Kidney tubule cell (primary cell): ENCODE data around the gene MT1M.
"Not testable (repeated sequence)": the region's sequence is repeated elsewhere in the genome, so short reads cannot be mapped to it uniquely, and the experiment has no call there.

ENCODE experiments used
- DNase-seq: peaks from one replicate; pipeline ENCODE4 v3.0.0-alpha.2; 2018; ENCODE audit warnings: low spot score

MT1M gene

DNA sequence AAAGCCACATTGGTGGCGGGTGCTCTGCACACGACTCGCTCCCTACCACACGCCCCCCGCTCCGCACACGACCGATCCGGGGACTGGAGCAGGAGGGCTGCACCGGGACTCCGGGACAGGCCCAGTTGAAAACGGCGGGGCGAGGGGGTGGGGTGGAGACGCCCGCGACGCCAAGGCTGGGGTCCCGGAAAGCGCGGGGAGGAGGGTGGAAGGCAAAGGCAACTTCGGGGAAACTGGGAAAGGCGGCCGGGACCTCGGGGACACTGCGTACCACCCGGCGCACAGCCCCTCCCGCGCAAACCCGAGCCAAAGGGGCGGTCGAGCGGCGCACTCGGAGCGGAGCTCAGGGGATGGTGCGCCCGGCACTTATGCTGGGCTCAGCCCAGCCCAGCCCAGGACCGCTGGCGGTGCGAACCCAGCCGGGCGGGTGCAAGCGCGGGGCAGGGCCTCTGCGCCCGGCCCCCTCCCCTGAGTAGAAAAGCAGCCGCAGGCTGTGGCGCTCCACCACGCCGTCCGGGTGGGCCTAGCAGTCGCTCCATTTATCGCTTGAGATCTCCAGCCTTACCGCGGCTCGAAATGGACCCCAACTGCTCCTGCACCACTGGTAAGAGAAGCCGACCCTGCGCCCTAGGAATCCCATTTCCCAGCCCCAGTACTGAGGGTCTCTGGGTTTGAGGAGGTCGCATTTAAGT lies at the start of gene MT1M:
Gene MT1M (plus strand): TSS at position 504 of the 692 bp plus-strand sequence. CDS start 73 bp downstream, at position 577.
- DNase-seq: peak; percentile 18

DNA sequence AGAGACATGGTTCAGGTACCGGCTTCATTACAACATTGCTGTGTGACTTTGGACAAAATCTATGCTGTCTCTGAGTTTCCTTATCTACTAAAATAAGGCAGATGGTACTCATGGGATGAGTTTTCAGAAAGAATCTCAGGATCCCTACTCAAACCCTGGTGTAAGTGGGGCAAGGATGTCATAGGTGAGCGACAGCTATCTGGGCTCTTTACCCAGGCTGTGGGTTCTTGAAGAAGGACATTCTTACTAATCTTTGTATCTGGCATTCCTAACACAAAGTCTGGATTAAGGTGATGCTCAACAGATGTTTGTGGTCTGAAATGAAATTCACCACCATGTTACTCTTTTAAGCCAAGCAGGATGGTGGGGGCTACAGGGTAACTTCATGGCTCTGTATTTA lies 49.5 kb upstream of the MT1M start:
- DNase-seq: not testable (repeated sequence)

- no peak for DNase-seq
Observed at GRCh38 chr16:56583351-56584168, 48.9 kb upstream of the MT1M start.

GRCh38 chr16:56584276-56584675 lies 48.2 kb upstream of the MT1M start:
- DNase-seq: no peak

DNA sequence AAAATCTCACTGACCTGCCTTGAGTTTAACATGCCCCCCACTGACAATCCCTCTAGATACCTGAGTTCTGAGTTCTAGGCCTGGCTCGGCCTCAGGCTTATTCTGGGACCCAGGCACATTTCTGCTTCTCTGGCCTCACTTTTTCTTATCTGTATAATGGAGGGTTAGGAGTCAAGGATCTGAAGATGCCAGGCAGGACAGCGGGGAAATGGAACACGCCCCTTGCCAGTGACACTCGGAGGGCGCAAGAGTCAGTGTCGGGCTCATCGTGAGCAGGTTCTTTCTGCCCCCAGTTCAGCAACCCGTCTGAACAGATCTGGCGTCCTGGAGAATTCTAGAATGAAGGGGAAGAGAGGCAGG lies 43.7 kb upstream of the MT1M start:
- no peak for DNase-seq

DNA sequence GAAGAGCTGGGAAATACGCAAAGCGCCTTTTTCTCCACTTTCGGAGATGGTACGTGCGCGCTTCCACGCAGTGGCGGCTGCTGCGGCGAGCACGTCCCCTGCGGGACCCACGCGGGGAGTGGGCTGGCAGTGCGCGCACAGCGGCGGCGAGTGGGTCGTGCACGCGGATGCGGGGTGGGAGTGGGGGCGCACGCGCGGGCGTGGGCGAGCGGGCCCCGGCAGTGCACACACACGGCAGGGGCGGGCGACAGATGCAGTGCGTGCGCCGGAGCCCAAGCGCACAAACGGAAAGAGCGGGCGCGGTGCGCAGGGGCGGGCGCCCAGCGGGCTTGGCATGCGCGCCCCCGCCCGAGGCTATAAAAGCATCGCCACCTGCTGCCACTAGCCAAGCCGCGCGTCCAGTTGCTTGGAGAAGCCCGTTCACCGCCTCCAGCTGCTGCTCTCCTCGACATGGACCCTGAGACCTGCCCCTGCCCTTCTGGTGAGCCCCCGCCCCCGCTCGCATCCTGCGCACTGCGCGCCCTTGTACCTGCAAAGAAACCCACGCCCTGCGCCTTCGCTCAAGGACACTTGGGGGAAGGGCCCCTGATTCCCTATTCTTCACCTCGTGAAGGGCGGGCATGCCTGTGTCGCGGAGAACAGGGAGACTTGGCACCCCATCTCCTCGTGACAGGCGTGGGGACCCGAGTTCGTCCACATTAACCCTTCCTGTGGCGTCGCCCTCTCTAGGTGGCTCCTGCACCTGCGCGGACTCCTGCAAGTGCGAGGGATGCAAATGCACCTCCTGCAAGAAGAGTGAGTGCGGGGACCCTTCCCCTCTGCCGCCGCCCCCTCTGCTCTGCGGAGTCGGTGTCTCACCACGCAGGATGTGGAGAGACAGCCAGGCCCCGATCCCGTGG lies 43.1 kb upstream of the MT1M start, which contains the start of gene MT3:
Gene MT3 (plus strand): TSS at position 388 of the 899 bp plus-strand sequence. CDS start 63 bp downstream, at position 451.
- peak; percentile 35 for DNase-seq

DNA sequence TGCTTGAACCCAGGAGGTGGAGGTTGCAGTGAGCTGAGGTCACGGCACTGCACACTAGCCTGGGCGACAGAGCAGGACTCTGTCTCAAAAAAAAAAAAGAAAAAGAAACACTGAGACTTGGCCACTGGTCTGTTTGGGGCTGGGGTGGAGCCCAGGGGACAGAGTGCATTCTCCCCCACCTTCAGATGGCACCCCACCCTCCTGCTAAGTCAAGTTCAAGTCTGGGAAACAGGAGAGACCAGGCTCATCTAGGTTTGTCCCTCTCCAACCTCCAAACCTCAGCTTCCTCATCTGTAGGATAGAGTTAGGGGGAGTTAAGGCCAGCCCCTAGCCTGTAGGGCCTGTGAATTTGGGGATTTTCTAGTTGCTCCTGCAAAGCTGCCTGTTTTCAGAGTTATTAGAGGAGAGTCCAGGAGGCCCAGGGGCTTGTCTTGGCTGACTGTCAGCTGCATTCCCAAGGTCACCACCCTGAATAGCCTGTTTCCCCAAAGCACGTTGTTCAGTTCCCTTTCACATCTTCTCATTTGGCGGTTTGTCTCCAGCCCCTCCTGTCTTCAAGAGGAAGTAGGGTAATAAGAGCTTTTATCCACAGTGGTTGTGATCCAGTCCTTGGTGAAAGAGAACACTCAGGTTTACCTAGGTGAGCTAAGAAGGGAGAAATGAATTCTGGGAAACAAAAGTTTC lies 40.9 kb upstream of the MT1M start:
- no peak for DNase-seq

GRCh38 chr16:56593573-56594291 lies 38.7 kb upstream of the MT1M start:
- DNase-seq: no peak

- no peak for DNase-seq
Observed at GRCh38 chr16:56594292-56594619, 38.2 kb upstream of the MT1M start.

- DNase-seq: peak; percentile 53
Observed at GRCh38 chr16:56600398-56600999, 32.0 kb upstream of the MT1M start.

DNA sequence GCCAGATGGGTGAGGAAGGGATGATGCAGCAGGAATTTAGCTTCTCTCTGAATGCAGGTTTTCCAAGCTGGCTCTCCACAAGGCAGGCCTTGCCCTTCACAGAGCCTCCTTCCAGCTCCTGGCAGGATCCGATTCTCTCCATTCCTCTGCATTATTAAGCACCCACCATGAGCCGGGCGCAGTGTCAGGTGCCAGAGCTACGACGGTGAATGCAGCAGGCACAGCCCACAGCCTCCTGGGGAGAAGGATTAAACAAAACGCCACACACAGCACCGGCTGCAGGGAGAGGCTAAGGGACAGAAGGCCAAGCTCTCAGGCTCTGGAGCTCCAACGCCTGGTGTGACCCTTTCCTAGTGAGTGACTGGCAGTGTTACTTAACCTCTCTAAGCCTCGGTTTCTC lies 31.1 kb upstream of the MT1M start:
- DNase-seq: no peak

- DNase-seq: peak; percentile 59
Observed at GRCh38 chr16:56603589-56603988, 28.9 kb upstream of the MT1M start.

DNA sequence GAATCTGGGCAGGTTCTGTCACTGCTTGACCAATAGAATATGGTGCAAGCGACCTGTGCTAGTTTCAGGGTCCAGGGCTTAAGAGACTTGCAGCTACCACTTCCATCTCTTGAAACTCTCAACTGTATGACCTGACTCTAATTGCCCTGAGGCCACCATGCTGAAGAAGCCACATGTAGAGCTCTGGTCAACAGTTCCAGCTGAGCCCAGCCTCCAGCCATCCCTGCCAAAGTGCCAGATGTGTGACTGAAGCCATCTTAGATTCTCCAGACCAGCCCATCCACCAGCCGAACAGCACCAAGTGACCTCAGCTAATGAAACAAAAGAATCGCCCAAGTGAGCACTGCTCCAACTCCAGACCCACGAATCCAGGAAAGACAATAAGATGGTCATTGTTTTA lies 27.5 kb upstream of the MT1M start:
- DNase-seq: no peak

- DNase-seq: no peak
Observed at GRCh38 chr16:56605475-56605874, 27.0 kb upstream of the MT1M start.

DNA sequence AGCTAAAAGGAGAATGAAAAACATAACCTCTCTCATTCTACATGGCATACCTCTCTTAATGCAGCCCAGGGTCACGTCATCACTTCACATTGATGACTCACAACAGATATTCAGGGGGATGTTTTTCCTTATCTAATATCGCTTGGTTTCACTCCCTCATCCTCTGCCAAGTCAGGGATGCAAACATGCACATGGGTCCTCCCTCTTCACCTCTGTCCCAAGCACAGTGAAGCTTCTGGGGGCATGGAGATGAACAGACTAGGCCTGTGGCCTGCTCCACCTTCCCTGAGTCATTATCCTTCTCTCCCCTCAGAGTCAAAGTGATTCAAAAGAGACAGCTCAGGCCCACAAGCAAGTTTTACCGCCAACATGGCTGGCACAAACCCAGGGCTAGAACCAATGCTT lies 26.4 kb upstream of the MT1M start:
- peak; percentile 79 for DNase-seq

DNA sequence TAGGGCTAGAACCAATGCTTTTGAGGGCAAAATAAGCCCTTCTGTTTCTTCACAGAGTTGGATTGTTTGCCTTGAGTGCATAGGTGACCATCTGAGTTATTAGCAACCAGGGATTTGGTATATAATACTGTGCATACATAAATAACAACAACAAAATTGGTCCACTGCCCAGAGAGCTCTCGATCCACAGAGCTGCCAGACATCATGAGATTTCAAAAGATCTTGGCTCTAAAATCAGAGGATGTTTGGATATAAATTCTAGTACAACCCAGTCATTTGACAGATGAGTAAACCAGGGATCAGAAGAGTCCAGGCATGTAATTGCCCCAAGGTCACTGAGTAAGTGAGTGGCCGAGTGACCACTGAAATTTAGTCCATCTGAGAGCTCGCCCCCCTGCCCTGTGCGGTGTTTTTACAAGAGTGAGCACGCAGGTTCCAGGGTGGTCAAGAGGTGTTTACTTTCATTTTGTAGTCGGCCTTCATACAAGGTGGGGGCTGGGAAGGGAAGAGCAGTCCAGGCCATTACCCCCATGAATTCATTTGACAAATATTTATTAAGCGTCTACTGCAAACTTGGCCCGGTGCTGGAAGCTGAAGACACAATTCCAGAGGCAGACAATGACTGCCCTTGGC lies 25.9 kb upstream of the MT1M start:
- DNase-seq: peak; percentile 86

GRCh38 chr16:56607109-56607618 lies 25.3 kb upstream of the MT1M start:
- peak; percentile 99 for DNase-seq

DNA sequence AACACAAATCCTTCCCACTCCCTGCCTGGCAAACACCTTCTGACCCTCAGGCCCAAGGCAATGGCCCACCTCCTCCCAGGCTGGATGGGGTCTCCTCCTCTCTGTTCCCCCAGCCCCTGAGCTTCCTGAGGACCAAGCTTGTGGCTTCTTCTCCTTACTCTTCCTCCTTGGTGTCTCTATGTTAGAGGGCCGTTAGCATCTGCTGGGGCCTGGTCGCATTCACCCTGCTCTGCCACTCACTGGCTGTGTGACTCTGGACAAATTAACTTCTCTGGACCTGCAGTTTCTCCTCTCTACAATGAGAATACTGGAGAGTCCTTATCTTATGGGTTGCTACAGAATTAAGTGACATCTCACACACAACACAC lies 24.8 kb upstream of the MT1M start:
- DNase-seq: no peak

DNA sequence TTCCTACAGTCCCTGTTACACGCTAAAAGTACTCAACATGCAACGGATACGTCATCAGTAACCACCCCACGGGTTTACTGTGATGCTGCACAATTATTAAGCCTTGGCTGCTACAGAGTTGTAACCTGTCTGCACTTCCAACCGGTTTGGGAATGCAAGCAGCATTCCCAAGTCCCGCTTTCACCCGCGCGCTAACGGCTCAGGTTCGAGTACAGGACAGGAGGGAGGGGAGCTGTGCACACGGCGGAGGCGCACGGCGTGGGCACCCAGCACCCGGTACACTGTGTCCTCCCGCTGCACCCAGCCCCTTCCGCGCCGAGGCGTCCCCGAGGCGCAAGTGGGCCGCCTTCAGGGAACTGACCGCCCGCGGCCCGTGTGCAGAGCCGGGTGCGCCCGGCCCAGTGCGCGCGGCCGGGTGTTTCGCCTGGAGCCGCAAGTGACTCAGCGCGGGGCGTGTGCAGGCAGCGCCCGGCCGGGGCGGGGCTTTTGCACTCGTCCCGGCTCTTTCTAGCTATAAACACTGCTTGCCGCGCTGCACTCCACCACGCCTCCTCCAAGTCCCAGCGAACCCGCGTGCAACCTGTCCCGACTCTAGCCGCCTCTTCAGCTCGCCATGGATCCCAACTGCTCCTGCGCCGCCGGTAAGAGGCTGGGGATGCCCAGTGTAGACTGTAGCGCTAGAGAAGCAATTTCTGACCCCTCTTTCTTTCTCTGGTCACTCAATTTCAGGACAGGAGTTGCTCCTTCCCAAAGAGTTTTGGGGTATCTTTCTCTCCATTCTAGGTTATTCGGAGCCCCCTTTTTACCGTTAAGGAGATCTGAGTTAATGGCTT lies 24.2 kb upstream of the MT1M start, which contains the start of gene MT2A:
Gene MT2A (plus strand): TSS at position 542 of the 833 bp plus-strand sequence. CDS start 72 bp downstream, at position 614.
- DNase-seq: peak; percentile 98
